NCI-H748 (cell line): Measurements from ENCODE around the gene PLEKHG7.
"Not testable (repeated sequence)": the region's sequence is repeated elsewhere in the genome, so short reads cannot be mapped to it uniquely, and the experiment has no call there.

Source experiments
- DNase-seq: peaks from one replicate; lab custom pipeline; 2025; ENCODE audit not compliant: unreplicated experiment; lab: John Stamatoyannopoulos, UW

The PLEKHG7 gene

GRCh38 chr12:92745856-92746550 lies 43.2 kb downstream of the PLEKHG7 start:
- peak; percentile 22 for DNase-seq

GRCh38 chr12:92747151-92747550 lies 44.4 kb downstream of the PLEKHG7 start:
- no peak for DNase-seq

GRCh38 chr12:92749691-92750090 lies 46.9 kb downstream of the PLEKHG7 start:
- not testable (repeated sequence) for DNase-seq

- DNase-seq = no peak
Measured at GRCh38 chr12:92753976-92754885, 51.4 kb downstream of the PLEKHG7 start.

GRCh38 chr12:92756898-92757596 lies 54.3 kb downstream of the PLEKHG7 start:
- DNase-seq = no peak

- DNase-seq = no peak
Measured at GRCh38 chr12:92757597-92758121, 54.9 kb downstream of the PLEKHG7 start.

- DNase-seq = no peak
Measured at GRCh38 chr12:92759634-92760268, 57.0 kb downstream of the PLEKHG7 start.

- DNase-seq = no peak
Measured at GRCh38 chr12:92762773-92763172, 60.0 kb downstream of the PLEKHG7 start.

- DNase-seq = no peak
Measured at GRCh38 chr12:92764831-92765230, 62.0 kb downstream of the PLEKHG7 start.

- no peak for DNase-seq
Measured at GRCh38 chr12:92765871-92766270, 63.1 kb downstream of the PLEKHG7 start.

- no peak for DNase-seq
Measured at GRCh38 chr12:92769124-92769901, 66.5 kb downstream of the PLEKHG7 start.

GRCh38 chr12:92771001-92771400 lies 68.2 kb downstream of the PLEKHG7 start:
- no peak for DNase-seq

GRCh38 chr12:92775416-92775815 lies 72.6 kb downstream of the PLEKHG7 start:
- DNase-seq = no peak

GRCh38 chr12:92778525-92778924 lies 75.7 kb downstream of the PLEKHG7 start:
- DNase-seq = no peak

GRCh38 chr12:92779902-92780301 lies 77.1 kb downstream of the PLEKHG7 start:
- DNase-seq = no peak

GRCh38 chr12:92784356-92784755 lies 81.6 kb downstream of the PLEKHG7 start:
- no peak for DNase-seq

- DNase-seq = peak; percentile 92
Measured at GRCh38 chr12:92784797-92785562, 82.2 kb downstream of the PLEKHG7 start.

GRCh38 chr12:92785563-92785950 lies 82.8 kb downstream of the PLEKHG7 start:
- no peak for DNase-seq

- no peak for DNase-seq
Measured at GRCh38 chr12:92786045-92786444, 83.3 kb downstream of the PLEKHG7 start.
